GM20000 (cell line): ENCODE data around the gene BAIAP3.
"Not testable (repeated sequence)": the region's sequence is repeated elsewhere in the genome, so short reads cannot be mapped to it uniquely, and the experiment has no call there.

Experiments
- DNase-seq: peaks from one replicate; pipeline ENCODE4 v3.0.0; 2012; ENCODE audit warnings: low spot score
- TF ChIP-seq, protein P1 (sequence below): IDR thresholded peaks from 2 replicates; pipeline ENCODE4 v1.5.1; 2012; ENCODE audit warnings: mild to moderate bottlenecking, control low read depth; ENCODE audit errors: extremely low read depth, missing control alignments

Gene BAIAP3

GRCh38 chr16:1289477-1289866 is 44.0 kb upstream of the BAIAP3 start:
- TF ChIP-seq, protein P1, sequence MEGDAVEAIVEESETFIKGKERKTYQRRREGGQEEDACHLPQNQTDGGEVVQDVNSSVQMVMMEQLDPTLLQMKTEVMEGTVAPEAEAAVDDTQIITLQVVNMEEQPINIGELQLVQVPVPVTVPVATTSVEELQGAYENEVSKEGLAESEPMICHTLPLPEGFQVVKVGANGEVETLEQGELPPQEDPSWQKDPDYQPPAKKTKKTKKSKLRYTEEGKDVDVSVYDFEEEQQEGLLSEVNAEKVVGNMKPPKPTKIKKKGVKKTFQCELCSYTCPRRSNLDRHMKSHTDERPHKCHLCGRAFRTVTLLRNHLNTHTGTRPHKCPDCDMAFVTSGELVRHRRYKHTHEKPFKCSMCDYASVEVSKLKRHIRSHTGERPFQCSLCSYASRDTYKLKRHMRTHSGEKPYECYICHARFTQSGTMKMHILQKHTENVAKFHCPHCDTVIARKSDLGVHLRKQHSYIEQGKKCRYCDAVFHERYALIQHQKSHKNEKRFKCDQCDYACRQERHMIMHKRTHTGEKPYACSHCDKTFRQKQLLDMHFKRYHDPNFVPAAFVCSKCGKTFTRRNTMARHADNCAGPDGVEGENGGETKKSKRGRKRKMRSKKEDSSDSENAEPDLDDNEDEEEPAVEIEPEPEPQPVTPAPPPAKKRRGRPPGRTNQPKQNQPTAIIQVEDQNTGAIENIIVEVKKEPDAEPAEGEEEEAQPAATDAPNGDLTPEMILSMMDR: no peak

GRCh38 chr16:1290063-1290501 is 43.4 kb upstream of the BAIAP3 start:
- TF ChIP-seq, protein P1: no peak
- DNase-seq: no peak

More at GRCh38 chr16:1289477-1289866, 44.0 kb upstream of the BAIAP3 start:
- no peak for DNase-seq

DNA sequence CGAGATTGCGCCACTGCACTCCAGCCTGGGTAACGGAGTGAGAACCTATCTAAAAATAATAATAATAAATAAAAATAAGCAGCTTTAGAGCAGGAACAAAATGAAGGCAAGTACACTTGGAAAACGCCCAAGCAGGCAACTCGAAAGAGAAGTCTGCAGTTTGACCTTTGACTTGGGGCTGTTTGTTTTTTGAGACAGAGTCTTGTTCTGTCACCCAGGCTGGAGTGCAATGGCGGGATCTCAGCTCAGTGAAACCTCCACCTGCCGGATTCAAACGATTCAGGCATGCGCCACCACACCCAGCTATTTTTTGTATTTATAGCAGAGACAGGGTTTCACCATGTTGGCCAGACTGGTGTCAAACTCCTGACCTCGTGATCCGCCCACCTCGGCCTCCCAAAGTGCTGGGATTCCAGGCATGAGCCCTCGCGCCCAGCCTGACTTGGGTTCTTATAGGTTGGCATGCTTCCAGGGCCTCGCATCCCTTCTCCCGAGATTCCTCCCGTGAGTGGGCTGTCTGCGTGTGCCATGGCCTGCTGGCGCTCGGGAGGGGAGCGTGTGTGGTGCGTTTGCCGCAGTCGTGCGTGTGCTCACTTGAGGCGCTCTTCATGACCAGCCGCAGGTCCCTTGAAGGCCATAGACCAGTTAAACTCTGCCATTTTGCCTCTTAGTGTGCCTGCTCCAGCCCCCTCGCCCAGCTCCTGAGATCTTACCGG is 42.4 kb upstream of the BAIAP3 start:
- DNase-seq: no peak
- TF ChIP-seq, protein P1: no peak

DNA sequence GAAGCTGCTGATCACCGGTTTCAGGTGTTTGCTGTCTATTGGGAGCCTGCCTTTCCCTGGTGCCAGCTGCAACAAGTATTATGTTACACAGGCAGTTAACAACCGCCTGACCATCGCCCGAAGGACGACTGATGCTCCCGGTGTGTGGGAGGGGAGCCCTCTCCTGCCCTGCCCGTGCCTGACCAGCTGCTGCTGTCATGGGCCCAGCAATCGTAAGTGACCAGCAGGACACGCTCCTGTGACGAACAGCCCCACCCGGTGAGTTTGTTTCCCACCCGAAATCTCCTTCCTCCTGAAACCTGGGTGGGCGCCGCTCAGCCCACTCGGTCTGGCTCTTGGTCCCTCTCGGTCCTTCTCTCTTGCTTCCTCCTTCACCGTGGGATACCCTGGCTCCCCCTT is 41.9 kb upstream of the BAIAP3 start:
- DNase-seq: no peak
- TF ChIP-seq, protein P1: no peak

DNA sequence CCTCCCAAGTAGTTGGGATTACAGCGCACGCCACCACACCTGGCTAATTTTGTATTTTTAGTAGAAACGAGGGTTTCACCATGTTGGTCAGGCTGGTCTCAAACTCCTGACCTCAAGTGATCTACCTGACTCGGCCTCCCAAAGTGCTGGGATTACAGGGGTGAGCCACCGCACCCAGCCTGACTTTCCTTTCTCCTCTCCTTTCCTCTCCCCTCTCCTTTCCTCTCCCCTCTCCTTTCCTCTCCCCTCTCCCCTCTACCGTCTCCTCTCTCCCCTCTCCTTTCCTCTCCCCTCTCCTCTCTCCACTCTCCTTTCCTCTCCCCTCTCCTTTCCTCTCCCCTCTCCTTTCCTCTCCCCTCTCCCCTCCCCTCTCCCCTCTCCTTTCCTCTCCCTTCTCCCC is 41.2 kb upstream of the BAIAP3 start:
- DNase-seq: not testable (repeated sequence)

GRCh38 chr16:1292808-1293207 is 40.6 kb upstream of the BAIAP3 start:
- DNase-seq: not testable (repeated sequence)

DNA sequence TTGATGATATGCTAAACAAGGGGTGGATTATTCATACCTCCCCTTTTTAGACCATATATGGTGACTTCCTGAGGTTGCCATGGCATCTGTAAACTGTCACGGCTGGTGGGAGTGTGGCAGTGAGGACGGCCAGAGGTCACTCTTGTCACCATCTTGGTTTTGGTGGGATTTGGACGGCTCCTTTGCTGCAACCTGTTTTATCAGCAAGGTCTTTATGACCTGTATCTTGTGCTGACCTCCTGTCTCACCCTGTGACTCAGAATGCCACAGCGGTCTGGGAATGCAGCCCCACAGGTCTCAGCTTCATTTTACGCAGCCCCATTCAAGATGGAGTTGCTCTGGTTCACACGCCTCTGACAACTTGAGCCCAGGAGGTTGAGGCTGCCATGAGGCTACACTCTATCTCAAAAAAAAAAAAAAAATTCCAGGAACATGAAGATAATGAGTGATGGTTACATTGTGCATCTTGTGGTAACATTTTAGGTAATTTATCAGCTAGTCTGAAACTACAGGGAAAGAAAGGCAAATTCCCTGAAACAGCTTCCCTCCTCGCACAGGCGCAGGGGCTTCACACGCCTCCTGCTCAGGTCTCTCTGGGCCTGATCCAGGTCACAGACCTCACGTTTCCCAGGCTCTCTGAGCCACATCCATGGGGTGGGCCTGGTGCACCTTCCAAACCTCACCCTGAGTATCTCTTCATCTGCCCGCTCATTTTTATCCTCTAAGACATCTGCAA is 39.4 kb upstream of the BAIAP3 start:
- TF ChIP-seq, protein P1: no peak
- no peak for DNase-seq

GRCh38 chr16:1295465-1295864 is 38.0 kb upstream of the BAIAP3 start:
- no peak for DNase-seq
- TF ChIP-seq, protein P1: no peak

GRCh38 chr16:1296688-1297017 is 36.8 kb upstream of the BAIAP3 start:
- DNase-seq: not testable (repeated sequence)
